ENCODE measurements around the gene PDE2A. TPM values are rescaled to one million over a fixed set of nuclear protein-coding genes. Genes with fewer than 3 reads are reported as not detected.

PDE2A gene
- total RNA-seq, 2 experiments from 2014 or later: 4.0 to 4.5 TPM

GRCh38 chr11:72553706-72554105 lies 120.5 kb downstream of the PDE2A start:
- H3K4me1 ChIP-seq (ENCODE audit: insufficient read depth, low read length): peaks cover 4% of the 10 kb centered on the region
- H3K9me3 ChIP-seq (ENCODE audit: control insufficient read depth in 1 of 2, insufficient read depth in 1 of 2, low read length in 2 of 2): no peaks in the 10 kb centered on the region
- TF ChIP-seq, protein P1, sequence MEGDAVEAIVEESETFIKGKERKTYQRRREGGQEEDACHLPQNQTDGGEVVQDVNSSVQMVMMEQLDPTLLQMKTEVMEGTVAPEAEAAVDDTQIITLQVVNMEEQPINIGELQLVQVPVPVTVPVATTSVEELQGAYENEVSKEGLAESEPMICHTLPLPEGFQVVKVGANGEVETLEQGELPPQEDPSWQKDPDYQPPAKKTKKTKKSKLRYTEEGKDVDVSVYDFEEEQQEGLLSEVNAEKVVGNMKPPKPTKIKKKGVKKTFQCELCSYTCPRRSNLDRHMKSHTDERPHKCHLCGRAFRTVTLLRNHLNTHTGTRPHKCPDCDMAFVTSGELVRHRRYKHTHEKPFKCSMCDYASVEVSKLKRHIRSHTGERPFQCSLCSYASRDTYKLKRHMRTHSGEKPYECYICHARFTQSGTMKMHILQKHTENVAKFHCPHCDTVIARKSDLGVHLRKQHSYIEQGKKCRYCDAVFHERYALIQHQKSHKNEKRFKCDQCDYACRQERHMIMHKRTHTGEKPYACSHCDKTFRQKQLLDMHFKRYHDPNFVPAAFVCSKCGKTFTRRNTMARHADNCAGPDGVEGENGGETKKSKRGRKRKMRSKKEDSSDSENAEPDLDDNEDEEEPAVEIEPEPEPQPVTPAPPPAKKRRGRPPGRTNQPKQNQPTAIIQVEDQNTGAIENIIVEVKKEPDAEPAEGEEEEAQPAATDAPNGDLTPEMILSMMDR (IDR thresholded peaks at IDR 0.05): no peak
- H3K4me3 Mint-ChIP-seq: no peak overlapping the region
- DNase-seq: peak in 4 of 14 experiments; percentile 36 to 62 (median 56)
- H3K27me3 Mint-ChIP-seq: peaks cover 20% of the 10 kb centered on the region
- intact Hi-C loops (cut with DNase I, micrococcal nuclease): loop anchor here in 1 of 2 experiments (5.0 kb wide), 1 partner anchor 81 kb away; no protein-coding TSS in a partner anchor
- no peak overlapping the region for H3K27ac Mint-ChIP-seq
- ATAC-seq (ENCODE audit: poor library complexity): no peak
- no peaks in the 10 kb centered on the region for H3K4me1 Mint-ChIP-seq (ENCODE audit: low read depth)
- ChIA-PET CTCF (interaction anchor here (1.4 kb wide), 1 partner anchor 82 kb away, joined by 4 read pairs; no protein-coding TSS in a partner anchor), POLR2A (no interaction called here)
- no peak overlapping the region for H3K4me3 ChIP-seq (ENCODE audit: low read length)
- no peaks in the 10 kb centered on the region for H3K36me3 ChIP-seq (ENCODE audit: insufficient read depth, low read length)
- H3K27me3 ChIP-seq (ENCODE audit: control insufficient read depth in 1 of 2, insufficient read depth in 2 of 2, low read length in 2 of 2): no peaks in the 10 kb centered on the region
- no peaks in the 10 kb centered on the region for H3K36me3 Mint-ChIP-seq (ENCODE audit: low read depth)
- H3K27ac ChIP-seq (ENCODE audit: low read depth in 1 of 2, low read length in 2 of 2): no peak overlapping the region
- H3K9me3 Mint-ChIP-seq: no peaks in the 10 kb centered on the region

DNA sequence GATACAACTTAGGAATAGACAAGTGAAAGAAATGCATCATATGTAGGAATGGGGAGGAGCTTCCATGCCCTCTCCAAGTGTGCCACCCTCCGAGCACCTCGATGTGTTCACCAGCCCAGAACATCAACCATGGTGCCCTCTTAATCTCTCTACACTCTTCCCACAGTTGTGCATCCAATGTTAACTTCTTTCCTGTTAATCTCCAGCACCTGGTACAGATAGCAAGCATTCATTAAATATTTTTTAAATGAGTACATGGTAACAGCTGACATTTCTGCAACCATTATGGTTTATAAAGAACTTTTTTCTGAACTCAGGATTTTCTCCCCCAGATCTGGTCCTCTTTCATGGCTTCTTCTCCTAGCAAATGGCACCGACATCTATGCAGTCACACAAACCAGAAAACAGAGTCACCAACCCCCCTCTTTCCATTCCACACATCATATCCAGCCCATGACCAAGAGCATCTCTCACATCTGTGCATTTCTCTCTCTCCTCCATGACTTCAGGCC lies 121.8 kb downstream of the PDE2A start:
- ATAC-seq (ENCODE audit: poor library complexity): no peak
- intact Hi-C loops (cut with DNase I, micrococcal nuclease): loop anchor here in 1 of 2 experiments (5.0 kb wide), 1 partner anchor 80 kb away; no protein-coding TSS in a partner anchor
- Histone ChIP-seq H3K4me1 (ENCODE audit: insufficient read depth, low read length) (peaks cover 4% of the 10 kb centered on the region), H3K4me3 (ENCODE audit: low read length) (no peak overlapping the region), H3K9me3 (ENCODE audit: control insufficient read depth in 1 of 2, insufficient read depth in 1 of 2, low read length in 2 of 2) (no peaks in the 10 kb centered on the region), H3K36me3 (ENCODE audit: insufficient read depth, low read length) (no peaks in the 10 kb centered on the region), H3K27me3 (ENCODE audit: control insufficient read depth in 1 of 2, insufficient read depth in 2 of 2, low read length in 2 of 2) (no peaks in the 10 kb centered on the region), H3K27ac (ENCODE audit: low read depth in 1 of 2, low read length in 2 of 2) (no peak overlapping the region)
- ChIA-PET CTCF (no interaction called here), POLR2A (no interaction called here)
- H3K4me3 Mint-ChIP-seq: no peak overlapping the region
- DNase-seq: no peak
- H3K36me3 Mint-ChIP-seq (ENCODE audit: low read depth): no peaks in the 10 kb centered on the region
- H3K4me1 Mint-ChIP-seq (ENCODE audit: low read depth): no peaks in the 10 kb centered on the region
- H3K27me3 Mint-ChIP-seq: peaks cover 20% of the 10 kb centered on the region
- TF ChIP-seq, protein P1 (IDR thresholded peaks at IDR 0.05): no peak
- H3K9me3 Mint-ChIP-seq: no peaks in the 10 kb centered on the region
- no peak overlapping the region for H3K27ac Mint-ChIP-seq

DNA sequence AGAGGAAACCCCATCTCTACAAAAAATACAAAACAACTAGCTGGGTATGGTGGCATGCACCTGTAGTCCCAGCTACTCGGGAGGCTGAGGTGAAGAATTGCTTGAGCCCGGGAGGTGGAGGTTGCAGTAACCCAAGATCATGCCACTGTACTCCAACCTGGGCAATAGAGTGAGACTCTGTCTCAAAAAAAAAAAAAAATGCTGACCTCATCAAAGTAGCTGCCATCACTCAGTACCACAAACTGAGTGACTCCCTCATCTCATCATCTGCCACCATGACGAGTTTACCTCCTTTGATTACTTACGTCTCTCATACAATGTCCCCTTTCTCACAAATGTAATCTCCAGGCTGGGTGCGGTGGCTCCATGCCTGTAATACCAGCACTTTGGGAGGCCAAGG lies 122.7 kb downstream of the PDE2A start:
- Histone ChIP-seq H3K4me3 (ENCODE audit: low read length) (no peak overlapping the region), H3K27ac (ENCODE audit: low read depth in 1 of 2, low read length in 2 of 2) (no peak overlapping the region), H3K36me3 (ENCODE audit: insufficient read depth, low read length) (no peaks in the 10 kb centered on the region), H3K27me3 (ENCODE audit: control insufficient read depth in 1 of 2, insufficient read depth in 2 of 2, low read length in 2 of 2) (no peaks in the 10 kb centered on the region), H3K9me3 (ENCODE audit: control insufficient read depth in 1 of 2, insufficient read depth in 1 of 2, low read length in 2 of 2) (no peaks in the 10 kb centered on the region), H3K4me1 (ENCODE audit: insufficient read depth, low read length) (peaks cover 4% of the 10 kb centered on the region)
- Mint-ChIP-seq H3K36me3 (ENCODE audit: low read depth) (no peaks in the 10 kb centered on the region), H3K4me1 (ENCODE audit: low read depth) (no peaks in the 10 kb centered on the region), H3K27me3 (peaks cover 17% of the 10 kb centered on the region), H3K27ac (no peak overlapping the region), H3K9me3 (no peaks in the 10 kb centered on the region), H3K4me3 (no peak overlapping the region)
- CTCF ChIA-PET: no interaction called here
- TF ChIP-seq, protein P1 (IDR thresholded peaks at IDR 0.05): no peak
- no peak for DNase-seq
- POLR2A ChIA-PET: no interaction called here
- ATAC-seq (ENCODE audit: poor library complexity): no peak
- intact Hi-C loops (cut with DNase I, micrococcal nuclease): loop anchor here in 1 of 2 experiments (5.0 kb wide), 1 partner anchor 79 kb away; no protein-coding TSS in a partner anchor

Data from CD4-positive, alpha-beta T cell (primary cell).